Activated CD8-positive, alpha-beta T cell treated with anti-CD3 and anti-CD28 coated beads for 36 hours (primary cell): Measurements from ENCODE around the gene FOXO6. TPM values are rescaled to one million over a fixed set of nuclear protein-coding genes. Genes with fewer than 3 reads are reported as not detected.

ENCODE experiments used
- ATAC-seq: fragments of 200-7000 bp; cut with Tn5 transposase; one replicate; pipeline ENCODE4 v1.10.0; 2021; ENCODE audit warnings: mild to moderate bottlenecking, moderate library complexity
- CTCF ChIA-PET: fragments of 350-600 bp; sonication (Branson Sonifier 250); formaldehyde crosslinking; loops from one replicate; lab custom pipeline; 2021; ENCODE audit warnings: antibody characterized with exemption; lab: Charles Lee
- POLR2A ChIA-PET: fragments of 350-600 bp; sonication (Branson Sonifier 250); formaldehyde crosslinking; loops from one replicate; lab custom pipeline; 2021; ENCODE audit warnings: antibody characterized with exemption; lab: Charles Lee
- DNase-seq: peaks from one replicate; pipeline ENCODE4 v3.0.0-alpha.2; 2020
- H3K27ac Mint-ChIP-seq: one replicate; pipeline ENCODE4 v1.8.0; 2021; ENCODE audit warnings: mild to moderate bottlenecking, mixed read lengths
- H3K27me3 Mint-ChIP-seq: one replicate; pipeline ENCODE4 v1.8.0; 2021; ENCODE audit warnings: mixed read lengths
- H3K36me3 Mint-ChIP-seq: one replicate; pipeline ENCODE4 v1.8.0; 2021; ENCODE audit warnings: low read depth, mixed read lengths
- H3K4me1 Mint-ChIP-seq: one replicate; pipeline ENCODE4 v1.8.0; 2021; ENCODE audit warnings: low read depth, mixed read lengths
- H3K4me3 Mint-ChIP-seq: one replicate; pipeline ENCODE4 v1.8.0; 2021; ENCODE audit warnings: mild to moderate bottlenecking, moderate library complexity, mixed read lengths
- H3K9me3 Mint-ChIP-seq: one replicate; pipeline ENCODE4 v1.8.0; 2021; ENCODE audit warnings: mixed read lengths
- intact Hi-C: fragments of 100-400 bp; cut with micrococcal nuclease; formaldehyde crosslinking; loops from one replicate; pipeline ENCODE4 v1.10.0; 2022
- total RNA-seq, 2 experiments: library from RNA; stranded (reverse); gene quantifications; one replicate each; pipeline ENCODE4 v1.2.3, GENCODE V29; 2021
- TF ChIP-seq, protein P1 (sequence below): fragments of 200-600 bp; IDR thresholded peaks from one replicate; pipeline ENCODE4 v1.8.0; 2022; ENCODE audit warnings: antibody characterized with exemption, mild to moderate bottlenecking

FOXO6 gene
- total RNA-seq, 2 experiments from 2014 or later = 0.49 to 0.68 TPM

DNA sequence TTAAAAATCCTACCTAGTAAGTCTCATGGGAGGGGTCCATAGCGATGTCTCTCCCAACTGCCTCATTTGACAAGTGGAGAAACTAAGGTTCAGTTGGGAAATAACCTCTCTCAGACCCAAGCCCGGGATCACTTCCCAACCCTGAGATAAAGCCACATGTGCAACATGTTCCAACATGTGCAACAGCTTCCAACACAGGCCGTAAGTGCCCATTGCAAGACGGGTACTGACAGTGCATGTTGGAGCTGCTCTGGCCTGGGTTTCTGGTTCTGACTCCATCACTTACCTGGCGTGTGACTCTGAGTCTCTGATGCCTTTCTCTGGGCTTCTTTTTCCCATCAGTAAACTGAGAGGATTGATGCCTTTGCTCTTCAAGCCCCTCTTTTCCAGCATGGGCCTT is 38.0 kb upstream of the FOXO6 start:
- no peaks in the 10 kb centered on the region for H3K9me3 Mint-ChIP-seq
- H3K27me3 Mint-ChIP-seq = no peaks in the 10 kb centered on the region
- H3K4me3 Mint-ChIP-seq = no peak overlapping the region
- intact Hi-C loops = loop anchor here (5.0 kb wide), 1 partner anchor 94 kb away; no protein-coding TSS in a partner anchor
- H3K4me1 Mint-ChIP-seq = no peaks in the 10 kb centered on the region
- TF ChIP-seq, protein P1, sequence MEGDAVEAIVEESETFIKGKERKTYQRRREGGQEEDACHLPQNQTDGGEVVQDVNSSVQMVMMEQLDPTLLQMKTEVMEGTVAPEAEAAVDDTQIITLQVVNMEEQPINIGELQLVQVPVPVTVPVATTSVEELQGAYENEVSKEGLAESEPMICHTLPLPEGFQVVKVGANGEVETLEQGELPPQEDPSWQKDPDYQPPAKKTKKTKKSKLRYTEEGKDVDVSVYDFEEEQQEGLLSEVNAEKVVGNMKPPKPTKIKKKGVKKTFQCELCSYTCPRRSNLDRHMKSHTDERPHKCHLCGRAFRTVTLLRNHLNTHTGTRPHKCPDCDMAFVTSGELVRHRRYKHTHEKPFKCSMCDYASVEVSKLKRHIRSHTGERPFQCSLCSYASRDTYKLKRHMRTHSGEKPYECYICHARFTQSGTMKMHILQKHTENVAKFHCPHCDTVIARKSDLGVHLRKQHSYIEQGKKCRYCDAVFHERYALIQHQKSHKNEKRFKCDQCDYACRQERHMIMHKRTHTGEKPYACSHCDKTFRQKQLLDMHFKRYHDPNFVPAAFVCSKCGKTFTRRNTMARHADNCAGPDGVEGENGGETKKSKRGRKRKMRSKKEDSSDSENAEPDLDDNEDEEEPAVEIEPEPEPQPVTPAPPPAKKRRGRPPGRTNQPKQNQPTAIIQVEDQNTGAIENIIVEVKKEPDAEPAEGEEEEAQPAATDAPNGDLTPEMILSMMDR = no peak
- ATAC-seq = no peak
- DNase-seq = no peak
- ChIA-PET CTCF (interaction anchor here (1.5 to 3.4 kb wide), 6 partner anchors 9 to 110 kb away, joined by 3 to 24 read pairs (median 11); no protein-coding TSS in a partner anchor), POLR2A (no interaction called here)
- no peaks in the 10 kb centered on the region for H3K36me3 Mint-ChIP-seq
- no peak overlapping the region for H3K27ac Mint-ChIP-seq

DNA sequence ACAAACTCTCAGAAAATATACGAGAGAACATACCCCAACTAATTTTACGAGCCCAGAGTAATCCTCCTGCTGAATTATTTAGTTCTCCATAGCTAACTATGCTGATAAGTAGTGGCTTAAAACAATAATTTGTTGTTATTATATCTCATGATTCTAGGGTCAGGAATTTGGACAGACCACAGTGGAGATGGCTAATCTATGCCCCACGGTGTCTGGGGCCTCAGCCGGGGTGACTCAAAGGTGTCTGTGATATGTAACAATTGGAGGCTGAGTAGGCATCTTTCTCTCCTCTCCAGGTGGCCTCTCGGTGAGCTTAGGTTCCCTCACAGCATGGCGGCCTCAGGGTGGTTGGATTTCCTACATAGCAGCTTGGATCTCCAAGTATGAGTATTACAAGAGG is 35.4 kb upstream of the FOXO6 start:
- intact Hi-C loops = no loop called here
- ChIA-PET CTCF (interaction anchor here (0.7 kb wide), 1 partner anchor 92 kb away, joined by 3 read pairs; no protein-coding TSS in a partner anchor), POLR2A (no interaction called here)
- Mint-ChIP-seq H3K27ac (no peak overlapping the region), H3K9me3 (no peaks in the 10 kb centered on the region), H3K27me3 (no peaks in the 10 kb centered on the region), H3K4me1 (no peaks in the 10 kb centered on the region), H3K36me3 (no peaks in the 10 kb centered on the region), H3K4me3 (no peak overlapping the region)
- ATAC-seq = no peak
- TF ChIP-seq, protein P1 = no peak
- DNase-seq = no peak

DNA sequence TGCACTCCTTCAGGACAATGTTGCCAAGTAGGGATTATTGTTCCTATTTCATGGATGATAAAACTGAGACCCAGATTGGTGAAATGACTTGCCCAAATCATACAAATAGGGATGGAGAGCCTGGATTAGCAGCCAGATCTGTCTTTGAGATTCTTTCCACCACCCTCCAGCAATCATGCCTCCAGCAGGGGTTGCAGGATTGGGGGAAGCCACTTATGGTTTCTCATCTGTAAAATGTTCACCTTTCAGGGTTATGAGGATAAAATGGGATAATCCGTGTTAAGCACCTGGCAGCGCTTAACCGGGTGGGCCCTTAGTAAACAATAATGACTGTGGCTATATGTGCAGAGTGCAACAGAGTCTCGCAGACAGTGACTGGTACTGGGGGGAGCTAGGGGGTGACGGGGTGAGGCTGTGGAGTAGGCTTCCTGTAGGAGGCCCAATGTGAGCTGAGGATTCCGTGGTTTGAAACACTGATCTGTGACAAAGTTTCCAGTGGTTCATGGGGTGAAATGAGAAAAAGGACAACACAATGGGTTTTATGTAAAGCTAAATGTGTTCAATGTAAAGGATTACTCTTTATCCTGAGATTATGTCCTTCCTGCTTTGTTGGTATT is 33.7 kb upstream of the FOXO6 start:
- CTCF ChIA-PET = interaction anchor here (1.4 kb wide), 1 partner anchor 13 kb away, joined by 4 read pairs; no protein-coding TSS in a partner anchor
- no peaks in the 10 kb centered on the region for H3K36me3 Mint-ChIP-seq
- no peaks in the 10 kb centered on the region for H3K9me3 Mint-ChIP-seq

DNA sequence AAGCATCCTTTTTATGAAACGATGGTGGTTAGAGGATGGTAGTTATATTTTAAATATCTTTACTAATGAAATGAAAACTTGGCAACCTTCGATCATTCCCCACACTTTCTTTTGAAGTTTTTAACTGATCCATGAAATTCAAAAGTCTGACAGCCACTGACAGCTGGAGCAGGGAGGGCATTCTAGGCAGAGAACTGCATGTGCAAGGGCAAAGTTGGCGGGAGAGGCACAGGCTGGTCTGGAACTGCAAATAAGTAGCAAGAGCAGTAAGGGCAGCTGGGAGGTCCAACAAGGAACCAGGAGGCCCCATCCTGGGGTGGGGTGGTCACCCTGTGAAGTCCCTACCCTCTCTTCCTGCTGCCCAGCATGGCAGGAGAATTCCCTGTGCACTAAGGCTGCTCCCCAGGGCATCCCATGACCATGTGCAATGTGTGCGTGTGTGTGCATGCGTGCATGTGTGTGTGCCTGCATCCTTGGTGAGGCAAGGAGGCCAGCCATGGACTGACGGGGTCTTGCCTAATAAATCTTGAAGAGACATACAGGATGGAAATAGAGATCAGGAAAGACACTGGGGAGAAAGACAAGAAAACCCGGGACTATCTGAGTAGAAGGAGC is 33.1 kb upstream of the FOXO6 start:
- TF ChIP-seq, protein P1 = no peak
- ChIA-PET POLR2A (no interaction called here), CTCF (interaction anchor here (1.4 kb wide), 1 partner anchor 13 kb away, joined by 4 read pairs; no protein-coding TSS in a partner anchor)
- Mint-ChIP-seq H3K9me3 (no peaks in the 10 kb centered on the region), H3K4me1 (peaks cover 2% of the 10 kb centered on the region), H3K4me3 (no peak overlapping the region), H3K27ac (no peak overlapping the region), H3K27me3 (no peaks in the 10 kb centered on the region), H3K36me3 (no peaks in the 10 kb centered on the region)
- ATAC-seq = no peak
- intact Hi-C loops = no loop called here
- no peak for DNase-seq

More for the DNA sequence above, 33.7 kb upstream of the FOXO6 start:
- intact Hi-C loops = no loop called here
- DNase-seq (no peak), ATAC-seq (no peak)
- no peaks in the 10 kb centered on the region for H3K4me1 Mint-ChIP-seq
- no peaks in the 10 kb centered on the region for H3K27me3 Mint-ChIP-seq
- H3K27ac Mint-ChIP-seq = no peak overlapping the region
- TF ChIP-seq, protein P1 = no peak
- H3K4me3 Mint-ChIP-seq = no peak overlapping the region
- POLR2A ChIA-PET = no interaction called here
